NCI-H1417 treated with DMSO at 0.1 percent for 48 hours (cell line): ENCODE data around the gene ELOVL5.
"Not testable (repeated sequence)": the region's sequence is repeated elsewhere in the genome, so short reads cannot be mapped to it uniquely, and the experiment has no call there.

Experiments used
- DNase-seq: peaks from one replicate; lab custom pipeline; 2025; lab: John Stamatoyannopoulos, UW

Gene ELOVL5, protein sequence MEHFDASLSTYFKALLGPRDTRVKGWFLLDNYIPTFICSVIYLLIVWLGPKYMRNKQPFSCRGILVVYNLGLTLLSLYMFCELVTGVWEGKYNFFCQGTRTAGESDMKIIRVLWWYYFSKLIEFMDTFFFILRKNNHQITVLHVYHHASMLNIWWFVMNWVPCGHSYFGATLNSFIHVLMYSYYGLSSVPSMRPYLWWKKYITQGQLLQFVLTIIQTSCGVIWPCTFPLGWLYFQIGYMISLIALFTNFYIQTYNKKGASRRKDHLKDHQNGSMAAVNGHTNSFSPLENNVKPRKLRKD

DNA sequence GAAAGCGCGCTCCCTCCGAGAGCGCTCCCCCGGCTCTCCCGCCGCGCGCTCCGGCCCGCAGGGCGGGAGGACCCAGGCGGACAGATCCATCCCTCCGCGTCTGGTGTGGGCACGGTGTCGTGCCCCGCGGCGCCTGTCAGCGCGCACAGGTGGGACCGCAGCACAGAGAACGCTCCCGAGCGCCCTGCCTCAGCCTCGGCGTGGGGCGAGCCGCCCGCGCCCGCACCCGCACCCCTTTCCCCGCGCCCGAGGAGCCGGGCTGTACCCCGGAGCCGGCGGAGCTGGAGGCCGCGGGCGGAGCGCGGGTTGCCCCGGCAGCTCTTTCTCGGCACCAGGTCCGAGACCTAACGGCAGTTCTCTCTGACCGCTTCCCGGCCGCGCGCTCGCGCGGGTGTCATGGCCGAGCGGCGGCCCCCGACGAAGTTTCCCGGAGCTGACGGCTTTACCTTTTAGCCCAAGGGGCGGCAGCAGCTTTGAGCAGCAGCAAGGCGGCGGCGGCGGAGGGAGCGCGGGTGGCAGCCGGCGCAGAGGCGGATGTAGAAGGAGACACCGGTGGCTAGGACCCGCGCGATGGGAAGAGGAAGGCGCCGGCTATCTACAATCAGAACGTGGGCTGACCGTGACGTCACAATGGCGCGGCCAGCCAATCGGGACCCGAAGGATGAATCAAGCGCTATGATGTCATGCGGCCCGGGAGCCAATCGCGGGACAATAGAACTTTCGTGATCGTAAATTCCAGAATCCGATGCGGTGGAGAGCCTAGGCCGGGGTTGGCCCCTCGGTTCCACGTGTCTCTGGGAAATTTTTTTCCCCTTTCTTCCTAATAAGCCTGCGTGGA is at the start of gene ELOVL5:
Gene ELOVL5, minus strand, starts transcription at position 580 of the 838 bp plus-strand sequence. CDS start 53,251 bp downstream, outside the sequence.
- DNase-seq: peak; percentile 83

DNA sequence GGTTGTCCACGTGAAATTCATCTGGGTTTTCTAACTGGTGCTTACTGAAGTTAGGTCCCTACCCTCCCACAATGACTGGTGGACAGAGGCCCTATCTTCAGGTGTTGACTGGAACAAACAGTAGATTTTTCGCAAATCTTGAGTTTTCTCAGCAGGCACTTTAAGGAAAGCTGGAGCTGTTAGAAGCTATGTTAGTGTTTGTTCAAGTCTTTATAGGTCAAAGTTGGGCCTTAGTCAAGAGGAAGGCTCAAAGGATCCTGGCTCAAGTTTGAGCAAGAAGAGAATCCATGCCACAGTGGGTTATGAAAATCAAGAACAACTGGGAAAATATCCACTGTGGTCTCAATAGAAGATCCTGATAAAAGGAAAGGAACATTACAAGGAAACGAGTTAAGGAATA is 48.5 kb upstream of the ELOVL5 start:
- no peak for DNase-seq

DNA sequence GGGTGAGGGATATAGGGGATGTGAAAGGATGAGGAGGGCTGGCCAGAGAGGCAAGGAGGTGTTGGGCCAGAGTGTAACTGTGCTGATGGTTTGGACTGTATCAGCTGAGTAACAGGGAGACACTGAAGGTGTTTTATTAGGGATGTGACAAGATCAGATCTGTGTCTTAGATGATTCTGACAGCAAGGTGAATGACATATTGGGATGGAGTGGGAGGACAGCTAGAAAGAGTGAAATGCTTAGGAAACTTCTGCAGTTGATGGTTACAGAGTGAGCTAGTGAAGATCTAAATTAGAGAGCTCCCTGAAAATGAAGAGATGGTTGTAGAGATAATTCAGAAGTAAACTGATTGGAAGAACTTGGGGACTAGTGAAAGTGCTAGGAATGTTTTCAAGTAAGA is 47.2 kb upstream of the ELOVL5 start:
- DNase-seq: no peak

DNA sequence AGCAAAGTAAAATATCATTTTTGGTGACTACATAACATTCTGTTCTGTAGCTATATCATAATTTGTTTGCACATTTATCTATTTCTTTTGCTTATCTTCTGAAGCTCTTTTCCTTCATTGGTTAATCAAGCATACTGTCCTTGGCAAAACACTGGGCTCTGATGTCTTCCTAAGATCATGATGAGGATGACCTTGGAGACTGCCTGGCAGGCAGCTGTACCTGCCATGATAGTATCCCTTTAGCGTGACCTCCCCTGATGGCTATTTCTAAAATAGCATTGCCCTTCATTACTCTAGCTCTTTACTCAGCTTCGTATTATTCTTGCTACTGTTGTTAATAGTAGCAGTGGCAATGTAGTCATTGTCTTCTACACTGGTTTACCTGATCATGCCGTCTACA is 46.0 kb upstream of the ELOVL5 start:
- DNase-seq: no peak

DNA sequence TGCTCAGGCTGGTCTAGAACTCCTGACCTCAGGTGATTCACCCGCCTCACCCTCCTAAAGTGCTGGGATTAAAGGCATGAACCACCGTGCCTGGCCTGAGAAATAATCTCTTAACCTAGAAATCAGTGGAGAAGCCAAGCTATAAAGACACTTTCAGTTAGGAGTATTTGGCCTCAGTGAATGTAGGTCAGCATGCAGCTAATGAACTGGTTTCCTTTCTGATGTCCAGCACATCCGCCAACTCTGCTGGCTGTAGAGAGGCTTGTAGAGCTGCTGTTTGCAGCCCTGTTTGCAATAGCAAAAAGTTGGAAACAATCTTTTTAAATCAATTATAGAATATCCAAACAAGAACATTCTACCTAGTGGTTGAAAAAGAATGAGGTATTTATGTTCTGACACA is 42.4 kb upstream of the ELOVL5 start:
- no peak for DNase-seq

DNA sequence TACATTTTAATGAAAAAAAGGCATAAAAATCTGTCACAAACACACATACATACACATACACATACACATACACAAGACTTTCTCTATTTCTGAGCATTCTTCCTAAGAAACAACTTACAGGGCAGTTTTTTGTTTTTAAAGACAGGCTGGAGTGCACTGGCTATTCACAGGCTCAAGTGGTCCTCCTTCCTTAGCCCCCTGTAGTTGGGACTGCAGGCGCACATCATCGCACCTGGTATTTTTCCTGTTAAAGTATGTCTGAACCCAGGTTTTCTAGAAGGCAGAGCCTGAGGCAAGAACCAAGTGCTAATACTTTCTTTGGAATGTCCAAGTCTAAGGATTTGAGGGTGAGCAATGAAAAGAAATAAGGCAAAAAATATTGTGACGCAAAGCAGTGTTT is 41.3 kb upstream of the ELOVL5 start:
- no peak for DNase-seq

DNA sequence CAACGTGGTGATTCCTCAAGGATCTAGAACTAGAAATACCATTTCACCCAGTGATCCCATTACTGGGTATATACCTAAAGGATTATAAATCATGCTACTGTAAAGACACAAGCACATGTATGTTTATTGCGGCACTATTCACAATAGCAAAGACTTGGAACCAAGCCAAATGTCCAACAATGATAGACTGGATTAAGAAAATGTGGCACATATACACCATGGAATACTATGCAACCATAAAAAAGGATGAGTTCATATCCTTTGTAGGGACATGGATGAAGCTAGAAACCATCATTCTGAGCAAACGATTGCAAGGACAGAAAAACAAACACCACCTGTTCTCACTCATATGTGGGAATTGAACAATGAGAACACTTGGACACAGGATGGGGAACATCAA is 39.9 kb upstream of the ELOVL5 start:
- DNase-seq: not testable (repeated sequence)

DNA sequence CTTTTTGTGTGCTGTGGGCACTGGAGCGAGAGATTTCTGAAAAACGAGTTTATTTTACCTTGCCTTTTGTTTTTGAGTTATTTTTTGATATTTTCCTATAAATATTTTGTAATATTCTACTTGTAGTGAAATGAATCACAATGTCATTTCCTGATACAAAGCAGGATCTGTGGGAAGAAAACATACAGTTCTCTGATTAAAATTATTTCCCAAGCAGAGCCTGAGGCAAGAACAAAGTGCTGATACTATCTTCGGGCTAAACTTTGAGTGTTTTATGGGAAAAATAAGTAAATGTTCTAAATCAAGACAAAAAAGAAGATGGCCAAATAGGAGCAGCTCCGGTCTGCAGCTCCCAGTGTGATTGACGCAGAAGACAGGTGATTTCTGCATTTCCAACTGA is 33.7 kb upstream of the ELOVL5 start:
- DNase-seq: no peak

DNA sequence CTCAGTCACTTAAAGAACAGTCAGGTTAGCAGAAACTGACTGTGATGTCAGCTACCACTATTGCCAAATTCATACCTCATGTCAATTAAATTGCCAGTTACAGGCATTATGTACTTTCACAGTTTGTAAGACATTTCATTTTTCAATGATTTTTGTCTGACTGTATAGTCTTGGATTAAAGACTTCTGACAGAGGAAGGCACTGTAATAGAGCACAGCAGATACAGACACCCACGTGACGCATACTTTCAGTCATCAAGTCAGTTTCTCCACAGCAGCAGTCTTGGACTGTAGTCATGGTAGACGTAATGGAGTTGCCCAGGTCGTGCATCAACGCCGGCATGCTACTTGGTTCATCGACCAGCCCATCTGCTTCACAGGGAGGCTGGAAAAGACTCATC is 29.5 kb upstream of the ELOVL5 start:
- DNase-seq: no peak

DNA sequence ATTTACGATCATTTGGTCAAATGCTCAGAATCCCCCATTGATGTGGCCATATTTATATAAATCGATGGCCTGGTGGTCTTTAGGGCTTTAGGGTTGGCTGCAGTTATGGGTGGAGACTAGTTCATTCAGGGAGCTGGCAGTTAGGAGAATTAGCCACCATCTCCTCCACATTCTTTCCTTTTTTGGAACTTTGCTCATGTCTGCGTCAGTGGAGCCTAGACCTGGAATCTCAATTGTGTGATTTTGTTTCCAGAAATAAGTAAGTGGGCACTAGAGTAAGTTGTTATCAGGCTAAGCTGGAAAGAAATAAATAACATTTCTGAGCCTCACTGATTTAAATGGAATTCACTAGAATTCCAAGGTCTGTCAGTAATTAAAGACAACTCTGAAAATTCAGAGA is 29.0 kb upstream of the ELOVL5 start:
- no peak for DNase-seq

DNA sequence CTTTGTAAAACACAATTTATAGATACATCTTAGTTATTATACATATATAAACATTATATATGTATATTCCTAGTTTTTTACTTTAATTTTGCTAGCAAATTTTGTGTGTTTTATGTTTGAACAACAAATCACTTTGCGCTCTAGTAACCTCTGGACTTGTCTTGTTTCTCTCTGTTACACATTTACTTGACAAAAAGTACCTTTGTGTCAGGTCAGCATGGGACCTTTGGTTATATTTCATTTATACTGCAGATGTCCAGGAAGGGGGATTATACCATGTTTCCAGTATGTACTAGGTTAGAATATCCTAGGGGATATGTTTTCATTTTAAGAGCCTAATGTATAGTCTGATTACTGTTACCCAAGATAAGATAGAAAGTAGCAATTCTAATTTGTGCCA is 28.5 kb upstream of the ELOVL5 start:
- DNase-seq: no peak

DNA sequence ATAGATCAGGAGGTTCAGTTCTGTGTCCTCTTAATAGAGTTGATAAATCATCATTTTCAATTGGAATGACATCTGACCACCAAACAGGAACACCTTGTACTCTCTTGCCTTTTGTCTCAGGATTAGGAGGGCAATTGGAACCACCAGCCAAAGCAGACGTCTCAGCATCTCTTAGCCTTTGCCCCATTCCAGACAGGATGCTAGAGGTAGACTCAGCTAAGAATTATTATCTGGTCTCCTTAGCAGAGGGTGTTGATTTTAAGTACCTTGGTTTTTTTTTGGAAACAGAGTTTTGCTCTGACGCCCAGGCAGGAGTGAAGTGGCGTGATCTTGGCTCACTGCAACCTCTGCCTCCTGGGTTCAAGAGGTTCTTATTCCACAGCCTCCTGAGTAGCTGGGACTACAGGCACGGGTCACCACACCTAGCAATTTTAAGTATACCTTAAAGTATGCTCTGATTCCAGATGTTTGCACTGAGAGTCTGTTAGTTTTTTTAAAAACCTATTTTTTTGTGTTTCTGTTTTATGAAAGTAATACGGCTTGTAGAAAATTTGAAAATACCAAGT is 28.0 kb upstream of the ELOVL5 start:
- DNase-seq: no peak

DNA sequence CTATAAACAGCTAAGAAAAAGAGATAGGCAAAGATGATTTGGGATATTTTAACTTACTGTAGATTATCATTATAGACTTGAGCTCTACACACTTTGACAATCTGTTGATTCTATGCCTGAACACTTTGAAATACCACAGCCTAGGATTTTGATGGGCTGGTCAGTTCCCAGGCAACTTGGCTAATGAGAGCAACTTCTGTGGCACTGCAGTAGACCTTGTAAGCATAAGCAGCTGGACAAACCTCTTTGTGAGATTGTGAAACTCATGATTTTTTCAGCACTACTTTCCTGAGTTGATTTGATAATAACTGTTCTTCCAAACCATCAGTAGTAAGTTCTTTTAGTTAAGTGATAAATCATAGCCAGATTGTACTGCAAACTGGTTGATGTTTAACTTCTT is 27.1 kb upstream of the ELOVL5 start:
- no peak for DNase-seq

DNA sequence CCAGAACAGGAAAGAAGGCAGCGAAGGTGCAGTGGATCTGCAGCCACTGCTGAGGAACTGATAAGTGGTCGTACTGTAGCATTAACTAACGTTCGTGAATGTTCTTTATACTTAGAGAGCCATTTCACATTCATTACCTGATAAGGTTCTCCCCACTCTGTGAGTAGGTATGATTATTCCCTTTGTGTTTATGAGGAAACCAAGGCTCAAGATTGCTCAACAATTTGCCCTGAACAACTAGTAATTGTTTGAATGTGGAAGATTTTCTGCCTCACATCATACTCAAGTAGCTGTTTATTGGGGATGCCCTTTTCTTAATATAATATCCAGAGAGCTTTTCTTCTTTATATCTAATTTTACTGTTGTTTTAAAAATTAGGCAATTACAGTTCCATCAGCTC is 24.9 kb upstream of the ELOVL5 start:
- DNase-seq: no peak

DNA sequence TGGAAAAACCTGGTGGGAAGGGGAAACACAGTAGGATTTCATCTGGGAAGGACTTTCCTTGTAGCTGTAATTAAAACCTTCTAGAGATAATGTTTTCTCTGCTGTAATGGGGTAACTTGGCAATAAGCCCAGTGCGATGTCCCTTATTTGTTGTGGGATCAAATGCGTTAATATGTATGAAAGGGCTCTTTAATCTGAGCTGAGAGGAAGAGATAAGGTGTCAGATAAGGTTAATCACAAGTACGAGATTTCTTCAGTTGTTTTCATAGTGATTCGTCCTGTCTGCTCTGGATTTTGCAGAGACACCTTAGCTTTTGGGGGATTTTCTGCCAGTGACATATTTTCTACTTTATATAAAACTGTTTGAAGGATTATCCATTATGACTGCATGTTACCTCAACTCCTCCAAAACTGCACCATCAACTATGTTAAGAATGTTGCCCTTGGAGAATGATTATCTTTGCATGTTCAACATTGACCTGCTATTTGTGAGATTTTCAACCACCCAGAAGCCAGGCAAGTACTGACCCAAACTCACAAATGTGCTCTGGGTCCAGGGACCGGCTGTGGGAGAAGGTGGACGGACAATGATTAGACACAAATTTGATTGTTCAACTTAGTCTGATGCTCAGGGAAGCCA is 21.2 kb upstream of the ELOVL5 start:
- DNase-seq: no peak

DNA sequence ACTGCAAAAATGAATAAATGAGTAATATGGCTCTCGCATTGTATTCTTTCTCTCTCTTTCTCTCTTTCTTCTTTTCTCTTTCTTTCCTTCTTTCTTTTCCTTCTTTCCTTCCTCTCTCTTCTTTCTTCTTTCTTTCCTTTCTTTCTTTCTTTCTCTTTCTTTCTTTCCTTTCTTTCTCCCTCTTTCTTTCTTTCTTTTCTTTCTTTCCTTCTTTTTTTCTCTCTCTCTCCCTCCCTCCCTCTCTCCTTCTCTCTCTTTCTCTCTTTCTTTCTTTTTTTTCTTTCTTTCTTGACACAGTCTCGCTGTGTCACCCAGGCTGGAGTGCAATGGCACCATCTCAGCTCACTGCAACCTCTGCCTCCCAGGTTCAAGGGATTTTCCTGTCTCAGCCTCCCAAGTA is 20.3 kb upstream of the ELOVL5 start:
- no peak for DNase-seq

DNA sequence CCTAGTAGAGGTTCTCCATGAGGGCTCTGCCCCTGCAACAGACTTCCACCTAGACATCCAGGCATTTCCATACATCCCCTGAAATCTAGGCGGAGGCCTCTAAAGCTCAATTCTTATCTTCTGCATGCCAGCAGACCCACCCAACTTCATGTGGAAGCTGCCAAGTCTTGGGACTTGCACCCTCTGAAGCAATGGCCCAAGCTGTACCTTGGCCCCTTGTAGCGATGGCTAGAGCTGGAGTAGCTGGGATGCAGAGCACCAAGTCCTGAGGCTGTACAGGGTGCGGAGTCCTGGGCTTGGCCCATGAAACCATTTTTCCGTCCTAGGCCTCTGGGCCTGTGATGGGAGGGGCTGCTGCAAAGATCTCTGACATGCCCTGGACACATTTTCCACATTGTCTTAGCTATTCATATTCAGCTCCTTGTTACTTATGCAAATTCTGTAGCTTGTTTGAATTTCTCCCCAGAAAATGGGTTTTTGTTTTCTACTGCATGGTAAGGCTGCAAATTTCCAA is 17.4 kb upstream of the ELOVL5 start:
- no peak for DNase-seq

DNA sequence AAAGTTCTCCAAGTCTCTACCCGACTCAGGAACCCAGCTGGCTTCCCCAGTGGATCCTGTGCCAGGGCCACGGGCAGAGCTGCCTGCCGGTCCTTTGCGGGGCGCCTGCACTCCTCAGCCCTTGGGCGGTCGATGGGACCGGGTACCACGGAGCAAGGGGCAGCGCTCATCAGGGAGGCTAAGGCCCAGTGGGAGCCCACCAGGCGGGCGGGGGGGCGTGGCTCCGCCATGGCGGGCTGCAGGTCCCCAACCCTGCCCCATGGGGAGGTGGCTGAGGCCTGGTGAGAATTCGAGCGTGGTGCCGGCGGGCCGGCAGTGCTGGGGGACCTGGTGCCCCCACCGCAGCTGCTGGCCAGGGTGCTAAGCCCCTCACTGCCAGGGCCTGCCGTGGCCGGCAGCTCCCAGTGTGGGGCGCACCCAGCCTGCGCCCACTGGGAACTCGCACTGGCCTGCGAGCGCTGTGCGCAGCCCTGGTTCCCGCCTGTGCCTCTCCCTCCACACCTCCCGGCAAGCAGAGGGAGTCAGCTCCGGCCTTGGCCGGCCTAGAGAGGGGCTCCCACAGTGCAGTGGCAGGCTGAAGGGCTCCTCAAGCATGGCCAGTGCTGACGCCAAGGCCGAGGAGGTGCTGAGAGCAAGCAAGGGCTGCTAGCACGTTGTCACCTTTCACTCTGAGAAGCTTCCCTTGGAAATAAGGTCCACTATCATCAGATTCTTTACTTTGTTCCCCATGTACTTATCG is 14.8 kb upstream of the ELOVL5 start:
- DNase-seq: no peak

DNA sequence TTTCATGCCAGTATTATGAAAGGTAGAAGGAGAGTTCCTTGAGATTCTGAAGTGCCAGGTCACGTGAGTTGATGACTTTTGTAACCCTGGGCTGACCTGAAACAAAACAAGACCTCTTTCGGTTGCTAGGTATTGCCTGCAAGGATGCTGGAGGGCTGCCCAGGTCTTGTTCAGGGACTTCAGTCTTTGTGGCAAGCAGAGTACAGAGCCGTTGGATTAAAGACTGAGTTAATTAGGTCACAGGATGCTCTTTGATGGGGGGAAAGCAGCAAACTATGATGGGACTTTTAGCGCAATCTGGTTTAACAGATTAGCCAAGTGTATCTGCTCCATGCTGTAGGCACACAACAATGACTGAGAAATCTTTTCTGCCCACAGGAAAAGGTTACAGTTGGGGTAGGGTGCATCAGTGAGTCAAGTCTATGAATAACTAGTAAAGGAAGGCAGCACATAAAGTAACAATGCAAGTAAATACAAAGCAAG is 12.8 kb upstream of the ELOVL5 start:
- no peak for DNase-seq

DNA sequence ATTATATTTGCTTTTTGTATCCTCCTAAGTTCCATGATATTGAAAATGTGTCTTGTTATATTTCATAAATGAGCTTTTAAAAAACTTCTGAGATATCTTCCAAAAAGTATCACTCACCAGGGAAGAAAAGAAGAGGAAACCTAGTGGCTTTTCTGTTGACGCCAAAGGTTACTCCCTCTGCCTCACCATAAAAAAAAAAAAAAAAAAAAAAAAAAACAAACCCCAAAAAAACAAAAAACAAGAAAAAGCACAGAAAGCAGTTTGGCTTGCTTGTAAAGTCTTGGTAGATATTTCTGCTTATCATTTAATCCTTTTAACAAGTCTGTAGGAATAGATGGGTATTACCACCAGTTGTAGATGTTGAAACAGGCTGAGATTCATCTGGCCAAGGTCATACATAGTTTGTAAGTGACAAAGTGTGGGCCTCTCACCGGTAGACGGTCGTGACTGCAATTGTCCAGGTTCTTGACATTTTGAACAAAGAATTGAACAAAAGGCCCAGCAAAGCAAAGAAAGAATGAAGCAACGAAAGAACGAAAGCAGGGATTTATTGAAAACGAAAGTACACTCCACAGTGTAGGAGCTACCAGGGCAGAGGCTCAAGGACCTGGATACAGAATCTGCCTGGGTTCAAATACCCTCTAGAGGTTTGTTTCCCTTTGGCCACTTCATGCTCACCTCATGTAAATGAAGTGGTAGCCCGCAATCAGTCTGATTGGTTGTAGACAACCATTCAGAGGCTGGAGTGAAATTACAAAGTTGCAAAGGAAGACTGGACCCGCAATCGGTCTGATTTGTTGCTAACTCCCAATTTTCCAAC is 11.6 kb upstream of the ELOVL5 start:
- no peak for DNase-seq

DNA sequence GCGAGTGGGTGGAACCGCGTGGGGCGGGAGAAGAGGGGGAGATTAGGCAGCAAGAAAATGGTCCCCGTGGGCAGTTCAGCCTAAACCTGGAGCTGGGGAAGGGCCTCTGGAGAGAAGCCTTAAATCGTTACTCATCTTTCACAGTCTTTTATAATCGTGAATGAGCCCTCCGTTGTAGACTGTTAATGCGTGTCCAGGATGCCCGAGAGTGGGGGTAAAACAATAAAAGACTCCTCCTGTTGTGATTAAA is 11.0 kb upstream of the ELOVL5 start:
- DNase-seq: no peak
